HEK293 (cell line): ENCODE measurements around the gene PXMP2.

ENCODE experiments used
- HOXA7 ChIP-seq: sonication (generic); formaldehyde crosslinking; IDR thresholded peaks from 2 replicates; pipeline ENCODE4 v1.8.1; 2022; ENCODE audit warnings: missing genetic modification reagents, borderline replicate concordance
- SP2 ChIP-seq: fragments of 450-650 bp; formaldehyde crosslinking; IDR thresholded peaks from 2 replicates; pipeline ENCODE4 v1.5.1; 2016; ENCODE audit warnings: missing biosample characterization, missing genetic modification characterization
- ZNF146 ChIP-seq: fragments of 450-650 bp; formaldehyde crosslinking; IDR thresholded peaks from 2 replicates; pipeline ENCODE4 v1.5.1; 2016; ENCODE audit warnings: missing biosample characterization, missing genetic modification characterization
- ZNF174 ChIP-seq: fragments of 450-650 bp; formaldehyde crosslinking; IDR thresholded peaks from 2 replicates; pipeline ENCODE4 v1.5.0; 2017; ENCODE audit warnings: missing biosample characterization, mild to moderate bottlenecking, missing genetic modification characterization
- ZNF24 ChIP-seq: fragments of 450-650 bp; formaldehyde crosslinking; IDR thresholded peaks from 2 replicates; pipeline ENCODE4 v1.5.1; 2016; ENCODE audit warnings: missing biosample characterization, missing genetic modification characterization
- TF ChIP-seq, protein P1 (sequence below): fragments of 450-650 bp; formaldehyde crosslinking; IDR thresholded peaks from 2 replicates; pipeline ENCODE4 v1.5.1; 2016; ENCODE audit warnings: missing biosample characterization, missing genetic modification characterization

DNA sequence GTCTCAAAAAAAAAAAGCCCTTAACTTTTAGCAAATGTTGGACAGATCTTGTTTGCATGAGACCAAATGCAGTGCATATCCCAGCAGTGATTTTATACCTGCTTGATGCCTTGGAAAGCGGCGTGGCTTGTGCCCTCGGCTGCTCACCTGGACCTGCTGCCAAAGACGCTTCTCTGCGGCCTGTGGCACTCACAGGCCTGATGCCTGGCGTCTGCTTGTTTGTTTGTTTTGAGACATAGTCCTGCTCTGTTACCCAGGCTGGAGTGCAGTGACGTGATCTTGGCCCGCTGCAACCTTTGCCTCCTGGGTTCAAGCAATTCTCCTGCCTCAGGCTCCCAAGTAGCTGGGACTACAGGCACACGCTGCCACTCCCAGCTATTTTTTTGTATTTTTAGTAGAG is 28.5 kb downstream of the PXMP2 start:
- TF ChIP-seq, protein P1, sequence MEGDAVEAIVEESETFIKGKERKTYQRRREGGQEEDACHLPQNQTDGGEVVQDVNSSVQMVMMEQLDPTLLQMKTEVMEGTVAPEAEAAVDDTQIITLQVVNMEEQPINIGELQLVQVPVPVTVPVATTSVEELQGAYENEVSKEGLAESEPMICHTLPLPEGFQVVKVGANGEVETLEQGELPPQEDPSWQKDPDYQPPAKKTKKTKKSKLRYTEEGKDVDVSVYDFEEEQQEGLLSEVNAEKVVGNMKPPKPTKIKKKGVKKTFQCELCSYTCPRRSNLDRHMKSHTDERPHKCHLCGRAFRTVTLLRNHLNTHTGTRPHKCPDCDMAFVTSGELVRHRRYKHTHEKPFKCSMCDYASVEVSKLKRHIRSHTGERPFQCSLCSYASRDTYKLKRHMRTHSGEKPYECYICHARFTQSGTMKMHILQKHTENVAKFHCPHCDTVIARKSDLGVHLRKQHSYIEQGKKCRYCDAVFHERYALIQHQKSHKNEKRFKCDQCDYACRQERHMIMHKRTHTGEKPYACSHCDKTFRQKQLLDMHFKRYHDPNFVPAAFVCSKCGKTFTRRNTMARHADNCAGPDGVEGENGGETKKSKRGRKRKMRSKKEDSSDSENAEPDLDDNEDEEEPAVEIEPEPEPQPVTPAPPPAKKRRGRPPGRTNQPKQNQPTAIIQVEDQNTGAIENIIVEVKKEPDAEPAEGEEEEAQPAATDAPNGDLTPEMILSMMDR (tag by site-specific recombination), result no peak
- TF ChIP-seq ZNF174 (no peak), ZNF24 (tag by site-specific recombination) (no peak), HOXA7 (CRISPR knock-in tag) (no peak), ZNF146 (tag by site-specific recombination) (no peak), SP2 (tag by site-specific recombination) (no peak)
